ENCODE data around the gene RHBDD3.
A peak's percentile ranks its signal among the peaks of the same experiment; 100 is the strongest.

RHBDD3 gene

GRCh38 chr22:29275819-29276565 is 8.2 kb upstream of the RHBDD3 start:
- Histone ChIP-seq H3K36me3 (peaks cover 97% of the 10 kb centered on the region), H3K4me3 (ENCODE audit: low read depth, low read length) (no peak overlapping the region), H3K27ac (no peak overlapping the region), H3K9me3 (ENCODE audit: severe bottlenecking) (no peaks in the 10 kb centered on the region), H3K27me3 (ENCODE audit: insufficient read depth, low read depth, severe bottlenecking) (no peaks in the 10 kb centered on the region)
- no peak for DNase-seq
- TF ChIP-seq CTCF (IDR thresholded peaks at IDR 0.05; ENCODE audit: low read depth, low read length) = no peak

- no peak overlapping the region for H3K4me3 ChIP-seq (ENCODE audit: low read depth, low read length)
- H3K36me3 ChIP-seq = peaks cover 100% of the 10 kb centered on the region
- H3K27me3 ChIP-seq (ENCODE audit: insufficient read depth, low read depth, severe bottlenecking) = no peaks in the 10 kb centered on the region
- TF ChIP-seq CTCF (IDR thresholded peaks at IDR 0.05; ENCODE audit: low read depth, low read length) = no peak
- no peaks in the 10 kb centered on the region for H3K9me3 ChIP-seq (ENCODE audit: severe bottlenecking)
- no peak overlapping the region for H3K27ac ChIP-seq
- no peak for DNase-seq
Measured at GRCh38 chr22:29275167-29275566, 7.4 kb upstream of the RHBDD3 start.

GRCh38 chr22:29272624-29273023 is 4.8 kb upstream of the RHBDD3 start:
- no peaks in the 10 kb centered on the region for H3K9me3 ChIP-seq (ENCODE audit: severe bottlenecking)
- H3K36me3 ChIP-seq = peaks cover 97% of the 10 kb centered on the region
- H3K4me3 ChIP-seq (ENCODE audit: low read depth, low read length) = no peak overlapping the region
- H3K27me3 ChIP-seq (ENCODE audit: insufficient read depth, low read depth, severe bottlenecking) = no peaks in the 10 kb centered on the region
- no peak for DNase-seq
- H3K27ac ChIP-seq = no peak overlapping the region
- no peak for TF ChIP-seq CTCF (IDR thresholded peaks at IDR 0.05; ENCODE audit: low read depth, low read length)

GRCh38 chr22:29270475-29271271 is 2.9 kb upstream of the RHBDD3 start:
- no peak for DNase-seq
- Histone ChIP-seq H3K27ac (no peak overlapping the region), H3K4me3 (ENCODE audit: low read depth, low read length) (no peak overlapping the region), H3K36me3 (peaks cover 87% of the 10 kb centered on the region), H3K27me3 (ENCODE audit: insufficient read depth, low read depth, severe bottlenecking) (no peaks in the 10 kb centered on the region), H3K9me3 (ENCODE audit: severe bottlenecking) (no peaks in the 10 kb centered on the region)
- no peak for TF ChIP-seq CTCF (IDR thresholded peaks at IDR 0.05; ENCODE audit: low read depth, low read length)

- no peak for DNase-seq
- no peak for TF ChIP-seq CTCF (IDR thresholded peaks at IDR 0.05; ENCODE audit: low read depth, low read length)
- H3K36me3 ChIP-seq = peaks cover 87% of the 10 kb centered on the region
Measured at GRCh38 chr22:29269731-29270474, 2.1 kb upstream of the RHBDD3 start.

More at GRCh38 chr22:29269731-29270474, 2.1 kb upstream of the RHBDD3 start:
- Histone ChIP-seq H3K27me3 (ENCODE audit: insufficient read depth, low read depth, severe bottlenecking) (no peaks in the 10 kb centered on the region), H3K9me3 (ENCODE audit: severe bottlenecking) (no peaks in the 10 kb centered on the region), H3K4me3 (ENCODE audit: low read depth, low read length) (peak overlapping the region; percentile 96), H3K27ac (no peak overlapping the region; the same call in 1 of the 2 replicates)

Measured in WERI-Rb-1 (cell line).